H7 (cell line): ENCODE measurements around the gene THNSL1. TPM values are rescaled to one million over a fixed set of nuclear protein-coding genes. Genes with fewer than 3 reads are reported as not detected.
A peak's percentile ranks its signal among the peaks of the same experiment; 100 is the strongest.
"Not testable (repeated sequence)": the region's sequence is repeated elsewhere in the genome, so short reads cannot be mapped to it uniquely, and the experiment has no call there.

ENCODE experiments used
- DNase-seq: peaks from one replicate; pipeline ENCODE4 v3.0.0; 2012
- H3K27me3 ChIP-seq: 2 replicates; pipeline ENCODE4 v1.6.0; 2011; ENCODE audit warnings: mild to moderate bottlenecking, low read length; ENCODE audit not compliant: control insufficient read depth, insufficient read depth
- H3K36me3 ChIP-seq: replicated peaks from 2 replicates; pipeline ENCODE4 v1.5.1; 2011; ENCODE audit warnings: low read length; ENCODE audit not compliant: control insufficient read depth, insufficient read depth
- H3K4me3 ChIP-seq: 2 replicates; pipeline ENCODE4 v1.5.1; 2011; ENCODE audit warnings: low read depth, mild to moderate bottlenecking, control low read depth, low read length, moderate library complexity; ENCODE audit not compliant: insufficient read depth
- total RNA-seq: library from RNA; depleted of rRNA; stranded (reverse); fragments of >200 nt; shearing (Covaris generic); gene quantifications from 2 replicates; pipeline ENCODE4 v1.2.3, GENCODE V29; 2014

THNSL1 gene
- total RNA-seq, 1 experiment from 2014 or later, result 5.9 TPM

DNA sequence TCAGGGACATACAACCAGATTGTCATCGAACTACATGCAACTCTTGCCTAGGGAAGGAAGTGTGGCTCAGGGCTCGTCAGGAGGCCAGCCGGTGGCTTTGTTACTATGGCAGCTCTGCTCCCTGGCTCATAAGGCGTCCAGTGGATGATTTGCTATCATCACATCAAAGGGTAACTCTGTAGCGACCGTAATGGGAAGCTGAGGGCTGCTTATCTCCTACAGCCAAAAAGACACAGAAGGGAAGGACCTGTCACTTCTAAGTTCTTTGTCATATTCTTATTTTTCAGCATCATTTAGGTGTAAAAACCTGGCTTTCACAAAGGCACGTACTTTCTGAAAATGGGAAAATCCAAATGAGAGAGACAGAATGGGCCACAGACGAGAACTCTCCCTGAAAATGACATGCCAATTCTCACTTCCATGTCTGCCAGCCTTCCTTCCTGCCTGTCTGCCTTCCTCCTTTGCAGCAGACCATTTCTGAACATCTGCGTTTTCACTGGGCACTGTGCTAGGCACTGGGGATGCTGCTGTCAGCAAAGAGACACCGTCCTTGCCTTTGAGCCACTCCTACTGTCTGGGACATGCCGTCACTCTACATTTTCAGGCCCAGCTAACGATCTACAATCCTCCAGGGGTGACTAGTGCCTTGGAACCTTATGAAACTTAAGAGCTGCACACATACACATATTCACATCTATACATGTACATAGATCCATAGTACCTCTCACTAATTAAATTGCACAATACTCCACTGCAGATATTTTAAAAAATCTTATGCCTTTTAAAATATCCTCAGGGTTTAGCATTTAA, 27.4 kb upstream of the THNSL1 start:
- no peaks in the 10 kb centered on the region for H3K36me3 ChIP-seq

GRCh38 chr10:24989867-24990266, 26.5 kb upstream of the THNSL1 start:
- Histone ChIP-seq H3K27me3 (no peaks in the 10 kb centered on the region), H3K4me3 (no peak overlapping the region), H3K36me3 (no peaks in the 10 kb centered on the region)
- DNase-seq, result no peak

More for the DNA sequence above, 27.4 kb upstream of the THNSL1 start:
- Histone ChIP-seq H3K27me3 (no peaks in the 10 kb centered on the region), H3K4me3 (no peak overlapping the region)
- DNase-seq, result no peak

GRCh38 chr10:24991298-24991697, 25.1 kb upstream of the THNSL1 start:
- Histone ChIP-seq H3K27me3 (no peaks in the 10 kb centered on the region), H3K36me3 (no peaks in the 10 kb centered on the region), H3K4me3 (no peak overlapping the region)
- no peak for DNase-seq

- H3K36me3 ChIP-seq, result no peaks in the 10 kb centered on the region
- DNase-seq, result no peak
- H3K27me3 ChIP-seq, result no peaks in the 10 kb centered on the region
- H3K4me3 ChIP-seq, result no peak overlapping the region
Observed at GRCh38 chr10:24992512-24993133, 23.8 kb upstream of the THNSL1 start.

- Histone ChIP-seq H3K4me3 (no peak overlapping the region), H3K36me3 (no peaks in the 10 kb centered on the region), H3K27me3 (no peaks in the 10 kb centered on the region)
- DNase-seq, result no peak
Observed at GRCh38 chr10:24993237-24993958, 23.0 kb upstream of the THNSL1 start.

- Histone ChIP-seq H3K4me3 (no peak overlapping the region), H3K36me3 (no peaks in the 10 kb centered on the region), H3K27me3 (no peaks in the 10 kb centered on the region)
- DNase-seq, result no peak
Observed at GRCh38 chr10:24995072-24995471, 21.3 kb upstream of the THNSL1 start.

- H3K27me3 ChIP-seq, result no peaks in the 10 kb centered on the region
- no peak overlapping the region for H3K4me3 ChIP-seq
- DNase-seq, result no peak
- H3K36me3 ChIP-seq, result no peaks in the 10 kb centered on the region
Observed at GRCh38 chr10:24998044-24998443, 18.4 kb upstream of the THNSL1 start.

- H3K36me3 ChIP-seq, H3K27me3 ChIP-seq, H3K4me3 ChIP-seq, DNase-seq: not testable (repeated sequence)
Observed at GRCh38 chr10:25011591-25011990, 4.8 kb upstream of the THNSL1 start.

DNA sequence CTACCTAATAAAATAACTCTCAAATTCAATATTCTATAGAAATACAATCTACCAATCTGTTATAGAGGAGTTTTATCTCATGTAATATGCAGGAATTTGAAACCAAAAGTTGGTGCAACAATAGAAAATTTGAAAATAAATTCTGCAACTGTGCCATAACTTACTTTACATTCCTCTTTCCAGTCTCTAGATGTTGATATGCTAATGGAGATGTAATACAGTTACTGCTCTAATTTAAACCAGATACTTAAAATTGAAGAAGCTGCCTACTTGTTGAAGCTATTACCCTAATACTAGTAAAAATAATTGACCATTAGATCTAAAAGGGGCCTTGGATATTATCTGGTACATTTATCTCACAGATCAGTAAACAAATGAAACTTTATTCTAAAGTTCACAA, 1.8 kb upstream of the THNSL1 start:
- Histone ChIP-seq H3K27me3 (no peaks in the 10 kb centered on the region), H3K4me3 (no peak overlapping the region), H3K36me3 (no peaks in the 10 kb centered on the region)
- no peak for DNase-seq

DNA sequence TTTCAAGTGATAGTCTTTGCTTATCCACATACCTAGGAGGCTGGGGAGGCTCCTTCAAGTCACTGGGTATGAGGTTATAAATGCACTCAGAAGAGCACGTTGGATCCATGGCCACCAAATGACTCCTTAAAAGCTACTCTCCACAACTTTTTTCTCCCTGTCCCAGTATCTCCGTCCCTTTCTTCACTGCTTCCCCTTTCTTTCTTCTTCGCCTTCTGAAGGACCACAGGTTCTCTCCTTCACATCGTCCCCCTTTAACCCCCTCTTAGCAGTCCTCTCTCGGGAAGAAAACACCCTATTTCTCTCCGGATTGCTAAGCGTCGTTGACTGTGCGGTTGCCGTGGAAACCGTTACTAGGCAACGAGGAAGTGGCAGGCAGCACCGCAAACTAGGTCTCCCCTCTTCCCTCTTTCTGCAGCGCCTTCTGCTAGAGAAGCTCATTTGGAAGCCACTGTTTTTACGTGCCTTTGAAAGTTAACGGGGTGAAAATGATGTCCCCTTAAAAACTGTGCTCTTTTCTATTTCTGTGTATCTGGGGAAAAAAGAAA, 510 bp upstream of the THNSL1 start, which contains the start of gene ENKUR:
ENKUR (minus strand) TSS at position 331 of the 548 bp plus-strand sequence; CDS start at position 109, 222 bp downstream.
- peak; percentile 76 for DNase-seq
- no peaks in the 10 kb centered on the region for H3K27me3 ChIP-seq
- H3K36me3 ChIP-seq, result no peaks in the 10 kb centered on the region
- H3K4me3 ChIP-seq, result peak within 1 kb of the TSS; percentile 55

GRCh38 chr10:25017154-25017590, 760 bp downstream of the THNSL1 start:
- H3K36me3 ChIP-seq, result no peaks in the 10 kb centered on the region
- DNase-seq, result peak; percentile 24
- H3K27me3 ChIP-seq, result no peaks in the 10 kb centered on the region
- H3K4me3 ChIP-seq, result peak overlapping the region; percentile 55

- Histone ChIP-seq H3K4me3 (no peak overlapping the region), H3K36me3 (no peaks in the 10 kb centered on the region), H3K27me3 (no peaks in the 10 kb centered on the region)
- no peak for DNase-seq
Observed at GRCh38 chr10:25017661-25018060, 1.2 kb downstream of the THNSL1 start.

DNA sequence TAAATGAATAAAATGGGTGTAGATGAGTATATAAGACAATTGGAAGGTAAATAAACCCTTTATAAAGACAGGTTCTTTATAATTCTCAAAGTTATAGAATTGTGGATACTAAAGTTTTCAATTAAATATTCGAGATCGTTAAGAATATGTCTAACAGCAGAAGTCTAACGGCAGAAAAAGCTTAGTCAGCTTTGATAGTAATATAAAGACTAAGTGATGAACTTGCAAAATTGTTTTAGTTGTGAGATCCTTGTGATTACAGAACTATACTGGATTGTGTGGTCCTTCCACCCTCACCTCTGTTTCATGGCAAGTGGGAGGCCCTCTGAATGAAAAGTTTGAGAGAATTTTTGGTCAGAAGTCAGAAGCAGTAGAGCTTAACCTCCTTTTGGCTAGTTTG, 2.3 kb downstream of the THNSL1 start:
- DNase-seq, result no peak
- no peaks in the 10 kb centered on the region for H3K27me3 ChIP-seq
- no peak overlapping the region for H3K4me3 ChIP-seq
- no peaks in the 10 kb centered on the region for H3K36me3 ChIP-seq

- no peaks in the 10 kb centered on the region for H3K36me3 ChIP-seq
- H3K4me3 ChIP-seq, result no peak overlapping the region
- DNase-seq, result no peak
- no peaks in the 10 kb centered on the region for H3K27me3 ChIP-seq
Observed at GRCh38 chr10:25023278-25023677, 6.9 kb downstream of the THNSL1 start.
